ENCODE measurements around the gene ABHD6.

- TF ChIP-seq, protein P1, sequence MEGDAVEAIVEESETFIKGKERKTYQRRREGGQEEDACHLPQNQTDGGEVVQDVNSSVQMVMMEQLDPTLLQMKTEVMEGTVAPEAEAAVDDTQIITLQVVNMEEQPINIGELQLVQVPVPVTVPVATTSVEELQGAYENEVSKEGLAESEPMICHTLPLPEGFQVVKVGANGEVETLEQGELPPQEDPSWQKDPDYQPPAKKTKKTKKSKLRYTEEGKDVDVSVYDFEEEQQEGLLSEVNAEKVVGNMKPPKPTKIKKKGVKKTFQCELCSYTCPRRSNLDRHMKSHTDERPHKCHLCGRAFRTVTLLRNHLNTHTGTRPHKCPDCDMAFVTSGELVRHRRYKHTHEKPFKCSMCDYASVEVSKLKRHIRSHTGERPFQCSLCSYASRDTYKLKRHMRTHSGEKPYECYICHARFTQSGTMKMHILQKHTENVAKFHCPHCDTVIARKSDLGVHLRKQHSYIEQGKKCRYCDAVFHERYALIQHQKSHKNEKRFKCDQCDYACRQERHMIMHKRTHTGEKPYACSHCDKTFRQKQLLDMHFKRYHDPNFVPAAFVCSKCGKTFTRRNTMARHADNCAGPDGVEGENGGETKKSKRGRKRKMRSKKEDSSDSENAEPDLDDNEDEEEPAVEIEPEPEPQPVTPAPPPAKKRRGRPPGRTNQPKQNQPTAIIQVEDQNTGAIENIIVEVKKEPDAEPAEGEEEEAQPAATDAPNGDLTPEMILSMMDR (IDR thresholded peaks at IDR 0.05): no peak
- no peak for TF ChIP-seq POLR2A (IDR thresholded peaks at IDR 0.05)
Observed at GRCh38 chr3:58342676-58343075, 105.1 kb downstream of the ABHD6 start.
